CD4-positive, alpha-beta T cell treated with Interferon gamma for 1 hour (primary cell): ENCODE data around the gene TUBA3D.
A peak's percentile ranks its signal among the peaks of the same experiment; 100 is the strongest.
"Not testable (repeated sequence)": the region's sequence is repeated elsewhere in the genome, so short reads cannot be mapped to it uniquely, and the experiment has no call there.

Experiments
- DNase-seq: peaks from one replicate; pipeline ENCODE4 v3.0.0-alpha.2; 2020

TUBA3D gene

DNA sequence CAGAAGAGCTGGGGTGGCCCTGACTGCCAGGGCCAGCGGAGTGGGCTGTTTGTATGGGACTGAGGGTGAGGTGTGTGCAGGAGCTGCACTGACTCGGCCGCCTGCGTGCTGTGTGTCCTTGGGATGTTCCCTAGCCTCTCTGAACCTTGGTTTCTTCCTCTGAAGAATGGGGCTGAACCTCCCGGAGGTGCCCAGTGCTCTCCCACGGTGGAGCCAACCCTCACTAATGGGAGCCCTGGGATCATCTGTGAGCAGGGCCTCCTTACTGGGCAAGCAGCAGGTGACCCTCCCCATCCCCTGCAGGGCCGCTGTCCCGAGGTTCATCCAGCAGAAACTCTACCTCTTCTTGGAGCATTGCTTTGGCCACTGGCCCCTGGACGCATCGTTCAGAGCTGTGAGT is 40.1 kb downstream of the TUBA3D start:
- no peak for DNase-seq

- not testable (repeated sequence) for DNase-seq
Measured at GRCh38 chr2:131516621-131517020, 40.7 kb downstream of the TUBA3D start.

- DNase-seq: no peak
Measured at GRCh38 chr2:131517106-131517831, 41.4 kb downstream of the TUBA3D start.

DNA sequence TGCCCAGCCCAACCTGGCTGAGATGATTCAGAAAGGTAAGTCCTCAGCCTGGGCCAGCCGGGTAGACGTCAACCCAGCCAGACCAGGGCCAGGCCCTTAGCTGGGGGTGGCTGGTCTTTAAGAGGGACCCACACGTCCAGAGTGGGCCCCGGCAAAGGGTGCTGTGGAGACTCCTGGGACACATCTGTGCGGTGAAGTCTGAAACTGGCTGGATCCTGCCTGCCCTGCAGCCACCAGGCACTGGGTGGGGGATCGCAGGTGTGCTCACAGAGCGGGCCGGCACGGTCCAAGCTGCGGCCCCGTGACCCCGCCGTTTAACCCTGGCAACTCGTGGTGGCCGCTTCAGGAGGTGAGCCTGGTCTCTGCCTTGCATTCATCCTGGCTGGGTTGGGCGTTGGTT is 41.9 kb downstream of the TUBA3D start:
- not testable (repeated sequence) for DNase-seq

DNA sequence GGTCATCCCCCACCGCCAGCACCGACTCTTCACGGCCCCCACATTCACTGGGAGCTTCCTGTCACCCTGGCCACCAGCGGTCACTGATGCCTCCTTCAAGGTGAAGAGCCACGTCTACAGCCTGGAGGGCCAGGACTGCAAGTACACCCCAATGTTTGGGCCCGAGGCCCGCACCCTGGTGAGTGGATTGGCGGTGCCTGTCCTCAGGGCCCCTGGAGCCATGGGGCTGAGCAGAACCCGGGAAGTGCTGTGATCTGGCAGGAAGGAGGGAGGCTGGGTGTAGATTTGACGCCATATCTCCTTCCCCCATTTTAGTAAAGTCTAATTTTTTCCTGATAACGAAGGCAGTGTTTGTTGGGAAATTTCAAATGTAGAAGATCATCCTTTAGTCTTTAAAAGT is 42.6 kb downstream of the TUBA3D start:
- DNase-seq: not testable (repeated sequence)

- no peak for DNase-seq
Measured at GRCh38 chr2:131519466-131519865, 43.5 kb downstream of the TUBA3D start.

GRCh38 chr2:131519871-131520470 is 44.1 kb downstream of the TUBA3D start:
- DNase-seq: not testable (repeated sequence)

- DNase-seq: no peak
Measured at GRCh38 chr2:131520526-131520925, 44.6 kb downstream of the TUBA3D start.

GRCh38 chr2:131521524-131521923 is 45.6 kb downstream of the TUBA3D start:
- not testable (repeated sequence) for DNase-seq

DNA sequence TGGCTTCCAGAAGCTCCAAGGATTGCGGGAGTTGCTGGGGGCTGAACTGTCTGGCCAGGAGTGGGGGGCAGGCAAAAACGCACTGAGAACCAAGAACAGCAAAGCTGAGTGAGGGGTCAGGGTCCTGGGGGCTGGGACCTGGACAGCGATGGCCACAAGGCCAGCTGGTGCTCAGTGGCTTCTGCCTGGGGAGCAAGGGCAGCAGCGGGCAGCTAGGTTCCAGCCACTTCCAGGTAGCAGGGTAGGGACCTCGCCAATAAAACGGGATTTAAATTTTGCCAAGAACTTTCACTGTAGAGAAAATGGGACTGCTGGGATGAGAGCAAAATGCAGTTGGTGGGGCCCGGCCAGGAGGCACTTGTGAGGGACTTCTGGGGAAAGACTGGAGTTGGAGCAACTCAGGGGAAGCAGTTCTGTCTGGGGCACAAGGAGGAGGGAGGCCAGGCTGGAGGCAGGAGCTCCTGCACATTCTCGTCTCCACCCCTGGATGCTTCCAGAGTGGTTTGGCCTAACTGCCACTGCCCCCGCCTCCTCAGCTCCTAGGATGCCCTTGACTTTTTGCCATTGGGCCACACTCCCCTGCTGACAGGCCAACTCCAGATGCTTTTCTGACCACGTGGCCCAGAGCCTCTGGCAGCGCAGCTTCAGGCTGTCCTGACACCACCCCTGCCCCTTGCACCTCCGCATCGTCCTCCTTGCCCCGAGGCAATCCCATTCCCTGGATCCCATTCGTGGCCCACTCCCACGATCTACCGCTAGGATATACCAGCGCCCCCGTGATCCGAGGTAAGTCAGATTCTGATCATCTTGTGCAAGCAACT is 46.3 kb downstream of the TUBA3D start:
- DNase-seq: no peak

DNA sequence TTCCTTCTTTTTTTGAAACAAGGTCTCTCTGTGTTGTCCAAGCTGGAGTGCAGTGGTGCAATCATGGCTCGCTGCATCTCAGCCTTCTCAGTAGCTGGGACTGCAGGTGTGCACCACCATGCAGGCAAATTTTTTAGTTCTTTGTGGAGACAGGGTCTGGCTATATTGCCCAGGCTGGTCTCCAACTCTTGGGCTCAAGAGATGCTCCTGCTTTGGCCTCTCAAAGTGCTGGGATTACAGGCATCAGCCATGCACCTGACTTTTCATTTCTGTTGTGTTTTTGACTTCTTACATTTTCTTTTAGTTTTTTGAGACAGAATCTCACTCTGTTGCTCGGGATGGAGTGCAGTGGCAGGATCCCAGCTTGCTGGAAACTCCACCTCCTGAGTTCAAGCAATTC is 49.3 kb downstream of the TUBA3D start:
- DNase-seq: not testable (repeated sequence)

GRCh38 chr2:131527131-131528001 is 51.4 kb downstream of the TUBA3D start, which contains the start of gene CCDC74A:
Gene CCDC74A (plus strand): TSS chr2:131527888. CDS start chr2:131527971, 83 bp downstream.
- DNase-seq: peak; percentile 85

DNA sequence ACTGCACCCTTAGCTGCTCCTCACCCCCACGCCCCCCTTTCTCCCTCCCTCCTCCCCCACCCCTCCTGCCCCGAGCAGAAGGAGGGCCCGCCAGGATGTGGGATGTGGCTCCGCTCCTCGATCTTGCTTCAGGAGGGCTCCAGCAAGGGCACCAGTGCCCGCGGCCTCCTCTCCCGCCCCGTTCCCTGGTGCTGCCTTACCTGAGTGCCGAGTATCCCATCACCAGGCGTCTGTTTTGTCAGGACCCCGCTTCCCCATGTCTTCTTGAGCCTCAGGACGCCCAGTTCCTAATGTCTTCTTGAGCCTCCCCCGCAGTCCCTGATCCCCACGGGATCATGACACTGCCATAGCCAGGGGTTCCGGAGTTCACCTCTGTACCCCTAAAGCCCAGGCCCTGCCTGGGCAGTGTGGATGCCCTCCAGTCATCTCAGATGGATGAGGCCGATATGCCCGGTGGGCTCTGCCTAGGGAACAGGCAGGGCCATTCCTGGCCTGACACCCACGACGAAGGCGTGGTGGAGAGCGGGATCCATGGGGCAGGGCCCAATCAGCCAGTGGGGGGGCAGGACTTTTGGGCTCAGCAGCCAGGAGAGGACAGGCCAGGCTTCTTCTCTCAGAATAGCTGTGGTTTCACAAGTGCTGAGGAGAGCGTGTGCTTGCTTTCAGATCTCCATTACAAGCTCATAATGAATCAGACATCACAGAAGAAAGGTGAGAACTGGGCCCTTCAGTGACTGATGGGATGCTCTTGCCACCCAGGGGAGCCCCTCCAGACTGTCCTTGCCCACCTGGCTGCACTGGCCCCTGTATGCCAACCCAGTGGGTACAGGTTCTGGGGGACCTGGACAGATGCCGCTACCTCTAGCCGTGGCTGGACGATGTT is 53.3 kb downstream of the TUBA3D start:
- not testable (repeated sequence) for DNase-seq

DNA sequence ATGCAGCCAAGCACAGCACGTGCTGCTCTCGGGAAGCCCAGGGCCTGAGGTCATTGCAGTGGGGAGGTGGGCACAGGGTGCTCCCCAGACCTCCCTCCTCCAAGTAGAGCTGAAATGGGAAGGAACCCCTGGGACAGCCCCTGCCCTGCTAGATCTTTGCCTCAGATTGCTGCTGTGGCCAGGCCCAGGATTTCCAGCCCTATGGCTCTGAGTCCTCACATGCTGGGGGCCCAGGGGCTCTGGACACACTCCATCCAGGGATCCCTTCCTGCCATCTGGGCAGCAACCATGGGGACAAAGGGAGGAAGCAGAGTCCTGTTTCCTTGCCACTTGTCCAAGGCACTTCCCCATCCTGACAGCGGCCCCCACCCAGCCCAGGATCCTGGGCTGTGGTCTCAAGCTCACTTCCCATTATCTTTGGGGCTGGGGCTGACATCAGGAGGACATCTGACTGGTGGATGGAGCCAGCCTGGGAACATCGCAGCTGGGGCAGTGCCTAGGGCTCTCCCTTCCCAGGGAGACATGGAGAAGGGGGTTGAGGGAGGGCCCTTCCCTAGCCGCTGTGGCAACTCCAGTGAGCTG is 54.0 kb downstream of the TUBA3D start:
- not testable (repeated sequence) for DNase-seq

DNA sequence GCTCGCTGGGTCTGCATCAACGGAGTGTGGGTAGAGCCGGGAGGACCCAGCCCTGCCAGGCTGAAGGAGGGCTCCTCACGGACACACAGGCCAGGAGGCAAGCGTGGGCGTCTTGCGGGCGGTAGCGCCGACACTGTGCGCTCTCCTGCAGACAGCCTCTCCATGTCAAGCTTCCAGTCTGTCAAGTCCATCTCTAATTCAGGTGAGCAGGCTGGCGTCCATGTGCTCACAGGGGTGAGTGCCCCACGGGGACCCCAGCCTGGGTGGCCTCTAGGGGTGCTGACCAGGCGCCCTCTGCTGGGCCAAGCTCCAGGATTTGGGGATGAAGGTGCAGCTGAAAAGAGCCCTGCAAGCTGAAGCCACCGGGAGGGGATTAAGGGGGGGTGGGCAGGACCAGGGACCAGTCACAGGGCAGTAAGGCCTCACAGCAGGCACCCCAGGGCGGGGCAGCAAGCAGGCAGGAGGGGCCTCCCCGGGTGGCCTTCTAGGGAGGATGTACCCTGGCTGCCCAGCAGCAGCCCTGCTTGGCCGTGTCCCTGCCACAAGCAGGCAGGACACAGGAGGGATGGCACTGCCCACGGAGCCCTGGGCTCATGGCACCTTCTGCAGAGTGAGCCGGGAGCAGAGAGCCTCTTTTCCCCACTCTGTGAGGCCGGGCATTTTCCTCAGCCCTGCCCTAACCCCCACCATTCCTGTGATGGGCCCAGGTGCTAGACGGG is 54.9 kb downstream of the TUBA3D start:
- not testable (repeated sequence) for DNase-seq

- DNase-seq: not testable (repeated sequence)
Measured at GRCh38 chr2:131531547-131532185, 55.7 kb downstream of the TUBA3D start.
